Measurements from ENCODE around the gene MAPK4. TPM values are rescaled to one million over a fixed set of nuclear protein-coding genes. Genes with fewer than 3 reads are reported as not detected.

The MAPK4 gene
- total RNA-seq, 5 donors from 2014 or later (not counting 1 experiment from before 2014, with no cell fraction given): 0.06 TPM; not detected in 4

DNA sequence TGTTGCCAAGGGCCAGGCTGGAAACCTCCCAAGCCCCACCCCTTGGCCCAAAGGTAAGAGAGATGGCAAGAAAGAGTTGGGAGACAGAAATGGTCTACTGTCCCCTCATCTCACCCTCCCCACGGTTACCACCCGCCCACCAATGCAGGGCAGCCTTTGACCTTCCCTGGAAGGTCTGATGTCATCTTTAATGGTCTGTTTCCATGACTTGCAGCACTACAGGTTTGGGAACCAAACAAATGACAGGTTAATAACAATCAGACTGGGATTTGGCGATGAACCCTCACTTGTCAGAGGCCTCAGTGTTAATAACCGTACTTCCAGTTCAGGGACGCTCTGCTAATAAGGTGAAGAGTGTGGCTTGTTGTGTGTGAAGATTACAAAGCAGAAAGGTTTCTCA lies 189.5 kb downstream of the MAPK4 start:
- Histone ChIP-seq H3K27me3 (replicated peaks in 1 of 2; ENCODE audit: control insufficient read depth in 2 of 2, extremely low read depth in 1 of 2, insufficient read depth in 2 of 2, low read length in 1 of 2) (peaks cover 0 to 41% of the 10 kb centered on the region in 2 experiments), H3K27ac (ENCODE audit: low read length) (no peak overlapping the region), H3K4me3 (ENCODE audit: control insufficient read depth in 1 of 2, extremely low read depth in 1 of 2, low read length in 1 of 2) (no peak overlapping the region), H3K4me1 (ENCODE audit: control insufficient read depth in 1 of 2, extremely low read depth in 1 of 2, insufficient read depth in 2 of 2, low read length in 2 of 2) (no peaks in the 10 kb centered on the region), H3K9me3 (no peaks in the 10 kb centered on the region), H3K36me3 (ENCODE audit: control insufficient read depth in 2 of 2, extremely low read depth in 1 of 2, insufficient read depth in 1 of 2, low read length in 1 of 2) (no peaks in the 10 kb centered on the region)
- DNase-seq (no peak), ATAC-seq (replicated peaks in 1 of 4) (no peak)
- H3K9me3 Mint-ChIP-seq: no peaks in the 10 kb centered on the region
- no peak overlapping the region for H3K4me3 Mint-ChIP-seq
- ChIA-PET POLR2A (no interaction called here), CTCF (no interaction called here)
- H3K36me3 Mint-ChIP-seq: no peaks in the 10 kb centered on the region
- peaks cover 38 to 45% of the 10 kb centered on the region in 2 donors for H3K27me3 Mint-ChIP-seq
- 100% methylated on average over 1 of the region's 5 CpGs for WGBS (ENCODE audit: insufficient coverage)
- H3K27ac Mint-ChIP-seq: no peak overlapping the region
- no peaks in the 10 kb centered on the region for H3K4me1 Mint-ChIP-seq

DNA sequence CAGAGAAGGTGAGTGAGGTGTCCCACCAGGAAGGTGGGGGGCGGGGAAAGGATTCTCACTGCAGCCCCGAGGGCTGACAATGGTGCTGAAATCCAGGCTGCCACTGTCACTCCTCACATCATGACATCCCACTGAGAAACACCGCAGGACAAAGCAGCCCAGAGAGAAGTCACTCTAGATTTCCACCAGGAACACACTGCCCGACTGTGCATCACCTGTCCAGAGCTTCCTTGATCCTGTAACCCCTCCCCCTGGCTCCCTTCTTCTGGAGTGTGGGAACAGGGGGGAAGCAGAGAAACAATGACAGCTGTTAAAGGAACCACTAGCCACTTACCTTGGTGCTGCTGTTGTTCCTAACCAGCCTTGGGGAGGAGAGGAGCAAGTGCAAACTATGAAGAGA lies 190.1 kb downstream of the MAPK4 start:
- Histone ChIP-seq H3K4me1 (ENCODE audit: control insufficient read depth in 1 of 2, extremely low read depth in 1 of 2, insufficient read depth in 2 of 2, low read length in 2 of 2) (no peaks in the 10 kb centered on the region), H3K27me3 (replicated peaks in 1 of 2; ENCODE audit: control insufficient read depth in 2 of 2, extremely low read depth in 1 of 2, insufficient read depth in 2 of 2, low read length in 1 of 2) (peaks cover 0 to 41% of the 10 kb centered on the region in 2 experiments), H3K9me3 (no peaks in the 10 kb centered on the region), H3K4me3 (ENCODE audit: control insufficient read depth in 1 of 2, extremely low read depth in 1 of 2, low read length in 1 of 2) (no peak overlapping the region), H3K36me3 (ENCODE audit: control insufficient read depth in 2 of 2, extremely low read depth in 1 of 2, insufficient read depth in 1 of 2, low read length in 1 of 2) (no peaks in the 10 kb centered on the region), H3K27ac (ENCODE audit: low read length) (no peak overlapping the region)
- ChIA-PET POLR2A (no interaction called here), CTCF (no interaction called here)
- ATAC-seq (replicated peaks in 1 of 4) (no peak), DNase-seq (no peak)
- WGBS (ENCODE audit: insufficient coverage): no CpG with 5 or more reads among the region's 4 CpGs
- Mint-ChIP-seq H3K27me3 (peaks cover 38 to 48% of the 10 kb centered on the region in 2 donors), H3K36me3 (no peaks in the 10 kb centered on the region), H3K27ac (no peak overlapping the region), H3K9me3 (no peaks in the 10 kb centered on the region), H3K4me3 (no peak overlapping the region), H3K4me1 (no peaks in the 10 kb centered on the region)

DNA sequence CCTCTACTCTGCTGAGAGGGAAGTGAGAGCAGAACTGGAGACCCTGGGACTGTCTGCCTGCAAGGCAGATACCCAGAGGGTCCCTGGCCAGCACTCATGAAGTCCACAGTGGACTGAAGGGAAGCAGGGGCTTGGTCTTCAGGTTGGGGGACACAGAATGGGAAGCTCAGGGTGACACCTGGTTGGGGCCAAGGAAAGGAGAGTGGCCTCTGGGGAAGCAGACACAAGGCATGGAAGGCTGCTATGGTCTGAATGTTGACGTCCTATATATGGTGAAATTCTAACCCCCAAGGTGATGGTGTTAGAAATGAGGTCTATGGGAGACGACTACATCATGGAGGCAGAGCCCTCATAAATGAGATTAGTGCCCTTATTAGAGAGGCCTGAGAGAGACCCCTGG lies 190.7 kb downstream of the MAPK4 start:
- ChIA-PET POLR2A (no interaction called here), CTCF (no interaction called here)
- H3K36me3 Mint-ChIP-seq: no peaks in the 10 kb centered on the region
- no peaks in the 10 kb centered on the region for H3K4me1 ChIP-seq (ENCODE audit: control insufficient read depth in 1 of 2, extremely low read depth in 1 of 2, insufficient read depth in 2 of 2, low read length in 2 of 2)
- no peaks in the 10 kb centered on the region for H3K9me3 Mint-ChIP-seq
- WGBS (ENCODE audit: insufficient coverage): 33% methylated on average over 1 of the region's 2 CpGs
- no peak overlapping the region for H3K27ac Mint-ChIP-seq
- ATAC-seq (replicated peaks in 1 of 4) (no peak), DNase-seq (no peak)
- H3K27ac ChIP-seq (ENCODE audit: low read length): no peak overlapping the region
- peaks cover 0 to 41% of the 10 kb centered on the region in 2 experiments for H3K27me3 ChIP-seq (replicated peaks in 1 of 2; ENCODE audit: control insufficient read depth in 2 of 2, extremely low read depth in 1 of 2, insufficient read depth in 2 of 2, low read length in 1 of 2)
- no peaks in the 10 kb centered on the region for H3K36me3 ChIP-seq (ENCODE audit: control insufficient read depth in 2 of 2, extremely low read depth in 1 of 2, insufficient read depth in 1 of 2, low read length in 1 of 2)
- no peak overlapping the region for H3K4me3 Mint-ChIP-seq
- no peak overlapping the region for H3K4me3 ChIP-seq (ENCODE audit: control insufficient read depth in 1 of 2, extremely low read depth in 1 of 2, low read length in 1 of 2)
- no peaks in the 10 kb centered on the region for H3K4me1 Mint-ChIP-seq
- no peaks in the 10 kb centered on the region for H3K9me3 ChIP-seq
- H3K27me3 Mint-ChIP-seq: peaks cover 38 to 48% of the 10 kb centered on the region in 2 donors

DNA sequence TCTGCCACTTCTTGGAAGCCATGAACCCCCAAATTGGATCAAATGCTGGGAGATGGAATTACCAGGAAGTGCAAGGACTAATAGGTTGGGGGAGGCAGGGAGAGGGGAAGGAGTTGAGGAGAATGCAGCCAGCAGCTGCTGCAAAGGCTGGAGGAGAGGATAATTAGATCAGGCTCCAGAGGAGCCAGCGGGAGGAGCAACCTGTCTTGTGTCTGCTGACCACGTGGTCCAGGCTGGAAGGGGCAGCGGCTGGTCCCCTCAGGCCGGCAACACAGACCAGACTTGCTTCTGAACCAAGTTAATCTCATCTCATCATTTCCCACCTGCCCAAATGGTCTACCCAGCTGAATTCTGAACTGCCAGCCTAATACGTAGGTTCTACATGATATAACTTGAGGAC lies 191.6 kb downstream of the MAPK4 start:
- Mint-ChIP-seq H3K36me3 (no peaks in the 10 kb centered on the region), H3K4me1 (no peaks in the 10 kb centered on the region), H3K4me3 (no peak overlapping the region), H3K9me3 (no peaks in the 10 kb centered on the region), H3K27ac (no peak overlapping the region), H3K27me3 (peaks cover 43 to 47% of the 10 kb centered on the region in 2 donors)
- CTCF ChIA-PET: no interaction called here
- Histone ChIP-seq H3K4me3 (ENCODE audit: control insufficient read depth in 1 of 2, extremely low read depth in 1 of 2, low read length in 1 of 2) (no peak overlapping the region), H3K4me1 (ENCODE audit: control insufficient read depth in 1 of 2, extremely low read depth in 1 of 2, insufficient read depth in 2 of 2, low read length in 2 of 2) (no peaks in the 10 kb centered on the region), H3K36me3 (ENCODE audit: control insufficient read depth in 2 of 2, extremely low read depth in 1 of 2, insufficient read depth in 1 of 2, low read length in 1 of 2) (no peaks in the 10 kb centered on the region), H3K27me3 (replicated peaks in 1 of 2; ENCODE audit: control insufficient read depth in 2 of 2, extremely low read depth in 1 of 2, insufficient read depth in 2 of 2, low read length in 1 of 2) (peaks cover 0 to 41% of the 10 kb centered on the region in 2 experiments), H3K9me3 (no peaks in the 10 kb centered on the region), H3K27ac (ENCODE audit: low read length) (no peak overlapping the region)
- no peak for DNase-seq
- no peak for ATAC-seq (replicated peaks in 1 of 4)
- POLR2A ChIA-PET: no interaction called here
- 42% methylated on average over 2 of the region's 5 CpGs for WGBS (ENCODE audit: insufficient coverage)

DNA sequence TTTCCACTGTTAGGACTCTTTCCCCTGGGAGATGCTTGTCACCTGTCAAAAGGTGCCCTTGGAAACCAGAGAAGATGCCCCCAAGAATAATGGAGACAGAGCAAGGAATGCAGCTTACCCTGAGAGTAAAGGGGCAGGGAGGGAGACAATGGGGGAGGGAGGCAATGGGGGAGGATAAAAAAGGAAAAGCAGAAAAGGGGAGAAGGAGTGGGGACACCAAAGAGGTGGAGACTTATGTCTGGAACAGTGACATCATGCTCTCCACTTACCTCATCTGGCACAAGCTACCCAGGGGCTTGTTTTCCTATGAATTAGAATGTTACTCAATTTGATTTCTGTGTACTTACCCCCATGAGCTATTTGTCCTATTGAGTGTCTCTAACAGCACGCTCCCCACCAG lies 192.1 kb downstream of the MAPK4 start:
- Histone ChIP-seq H3K27ac (ENCODE audit: low read length) (no peak overlapping the region), H3K27me3 (replicated peaks in 1 of 2; ENCODE audit: control insufficient read depth in 2 of 2, extremely low read depth in 1 of 2, insufficient read depth in 2 of 2, low read length in 1 of 2) (peaks cover 0 to 41% of the 10 kb centered on the region in 2 experiments), H3K4me1 (ENCODE audit: control insufficient read depth in 1 of 2, extremely low read depth in 1 of 2, insufficient read depth in 2 of 2, low read length in 2 of 2) (no peaks in the 10 kb centered on the region), H3K9me3 (no peaks in the 10 kb centered on the region), H3K4me3 (ENCODE audit: control insufficient read depth in 1 of 2, extremely low read depth in 1 of 2, low read length in 1 of 2) (no peak overlapping the region), H3K36me3 (ENCODE audit: control insufficient read depth in 2 of 2, extremely low read depth in 1 of 2, insufficient read depth in 1 of 2, low read length in 1 of 2) (no peaks in the 10 kb centered on the region)
- H3K4me1 Mint-ChIP-seq: no peaks in the 10 kb centered on the region
- WGBS (ENCODE audit: insufficient coverage): no CpG with 5 or more reads among the region's 1 CpG
- H3K36me3 Mint-ChIP-seq: no peaks in the 10 kb centered on the region
- H3K9me3 Mint-ChIP-seq: no peaks in the 10 kb centered on the region
- ATAC-seq (replicated peaks in 1 of 4) (no peak), DNase-seq (no peak)
- no peak overlapping the region for H3K27ac Mint-ChIP-seq
- POLR2A ChIA-PET: no interaction called here
- CTCF ChIA-PET: no interaction called here
- H3K27me3 Mint-ChIP-seq: peaks cover 40 to 44% of the 10 kb centered on the region in 2 donors
- no peak overlapping the region for H3K4me3 Mint-ChIP-seq

DNA sequence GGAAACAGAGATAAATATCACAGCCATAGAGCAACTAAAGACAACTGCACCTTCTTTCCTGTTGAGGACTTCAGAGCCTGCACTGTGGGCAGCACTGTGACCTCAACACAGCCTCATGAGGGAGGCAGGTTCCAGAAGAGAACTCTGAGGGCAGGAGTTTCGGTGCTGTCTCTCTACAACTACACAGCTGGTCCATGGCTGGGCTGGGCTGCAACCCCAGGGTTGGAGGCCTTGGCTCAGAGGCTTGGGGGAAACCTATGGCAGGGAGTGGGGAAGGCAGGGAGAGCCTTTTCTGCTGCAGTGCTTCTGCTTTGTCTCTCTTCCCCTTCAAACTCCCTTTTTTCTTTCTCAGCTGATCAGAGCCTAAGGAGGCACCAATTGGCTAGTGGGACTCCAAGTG lies 193.4 kb downstream of the MAPK4 start:
- no peak overlapping the region for H3K4me3 ChIP-seq (ENCODE audit: control insufficient read depth in 1 of 2, extremely low read depth in 1 of 2, low read length in 1 of 2)
- H3K9me3 Mint-ChIP-seq: no peaks in the 10 kb centered on the region
- WGBS (ENCODE audit: insufficient coverage): no CpG with 5 or more reads among the region's 1 CpG
- H3K27me3 ChIP-seq (replicated peaks in 1 of 2; ENCODE audit: control insufficient read depth in 2 of 2, extremely low read depth in 1 of 2, insufficient read depth in 2 of 2, low read length in 1 of 2): peaks cover 0 to 35% of the 10 kb centered on the region in 2 experiments
- H3K27ac ChIP-seq (ENCODE audit: low read length): no peak overlapping the region
- H3K36me3 Mint-ChIP-seq: no peaks in the 10 kb centered on the region
- no peaks in the 10 kb centered on the region for H3K36me3 ChIP-seq (ENCODE audit: control insufficient read depth in 2 of 2, extremely low read depth in 1 of 2, insufficient read depth in 1 of 2, low read length in 1 of 2)
- no peak overlapping the region for H3K4me3 Mint-ChIP-seq
- no peaks in the 10 kb centered on the region for H3K4me1 Mint-ChIP-seq
- H3K27ac Mint-ChIP-seq: no peak overlapping the region
- POLR2A ChIA-PET: no interaction called here
- no peak for DNase-seq
- H3K27me3 Mint-ChIP-seq: peaks cover 45 to 52% of the 10 kb centered on the region in 2 donors
- no peak for ATAC-seq (replicated peaks in 1 of 4)
- CTCF ChIA-PET: no interaction called here
- no peaks in the 10 kb centered on the region for H3K4me1 ChIP-seq (ENCODE audit: control insufficient read depth in 1 of 2, extremely low read depth in 1 of 2, insufficient read depth in 2 of 2, low read length in 2 of 2)
- no peaks in the 10 kb centered on the region for H3K9me3 ChIP-seq

DNA sequence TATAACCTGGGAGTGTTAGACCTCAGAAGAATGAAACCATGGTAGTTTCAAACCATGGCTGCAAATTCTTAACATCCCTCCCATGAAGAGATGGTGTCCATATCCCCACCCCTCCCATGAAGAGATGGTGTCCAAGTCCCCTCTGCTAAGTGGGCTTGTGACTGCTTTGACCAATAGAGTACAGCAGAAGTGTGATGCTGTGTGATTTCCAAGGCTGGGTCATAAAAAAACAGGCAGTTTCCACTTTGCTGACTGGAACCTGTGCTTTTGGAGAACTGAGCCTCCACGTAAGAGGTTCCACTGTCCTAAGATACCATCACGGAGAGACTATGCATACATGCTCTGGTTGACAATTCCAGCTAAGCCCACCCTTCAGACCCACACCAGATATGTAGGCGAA lies 194.4 kb downstream of the MAPK4 start:
- Histone ChIP-seq H3K4me1 (ENCODE audit: control insufficient read depth in 1 of 2, extremely low read depth in 1 of 2, insufficient read depth in 2 of 2, low read length in 2 of 2) (no peaks in the 10 kb centered on the region), H3K4me3 (ENCODE audit: control insufficient read depth in 1 of 2, extremely low read depth in 1 of 2, low read length in 1 of 2) (no peak overlapping the region), H3K27ac (ENCODE audit: low read length) (no peak overlapping the region), H3K27me3 (replicated peaks in 1 of 2; ENCODE audit: control insufficient read depth in 2 of 2, extremely low read depth in 1 of 2, insufficient read depth in 2 of 2, low read length in 1 of 2) (peaks cover 0 to 26% of the 10 kb centered on the region in 2 experiments), H3K9me3 (no peaks in the 10 kb centered on the region), H3K36me3 (ENCODE audit: control insufficient read depth in 2 of 2, extremely low read depth in 1 of 2, insufficient read depth in 1 of 2, low read length in 1 of 2) (no peaks in the 10 kb centered on the region)
- Mint-ChIP-seq H3K4me3 (no peak overlapping the region), H3K9me3 (no peaks in the 10 kb centered on the region), H3K4me1 (no peaks in the 10 kb centered on the region), H3K27ac (no peak overlapping the region), H3K36me3 (no peaks in the 10 kb centered on the region), H3K27me3 (peaks cover 41 to 45% of the 10 kb centered on the region in 2 donors)
- ATAC-seq (replicated peaks in 1 of 4) (no peak), DNase-seq (no peak)
- POLR2A ChIA-PET: no interaction called here
- 86% methylated on average over 3 of the region's 3 CpGs for WGBS (ENCODE audit: insufficient coverage)
- CTCF ChIA-PET: no interaction called here
